ENCODE measurements around the gene KIF12. TPM values are rescaled to one million over a fixed set of nuclear protein-coding genes. Genes with fewer than 3 reads are reported as not detected.

The KIF12 gene
- total RNA-seq, 2 donors from 2014 or later: 0.09 TPM; not detected in 1

DNA sequence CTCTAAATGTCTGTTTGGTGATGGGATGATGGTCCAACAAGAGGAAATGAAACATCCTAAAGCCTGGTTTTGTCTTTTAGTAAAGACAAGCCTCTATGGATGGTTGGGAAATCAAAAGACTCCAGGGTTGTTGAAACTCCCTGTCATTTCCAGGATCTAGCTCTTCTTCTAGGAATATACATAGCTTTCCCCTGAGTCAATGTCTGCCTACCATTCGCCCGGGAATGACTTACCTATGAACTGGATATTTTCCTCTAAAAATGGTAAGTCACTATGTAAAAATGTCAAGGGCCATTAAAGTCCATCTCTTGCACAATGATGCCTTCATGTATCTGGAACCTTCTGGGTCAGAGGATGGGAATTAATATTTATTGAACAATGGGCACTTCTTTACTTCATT, 11.1 kb upstream of the KIF12 start:
- ATAC-seq (no peak), DNase-seq (no peak)
- intact Hi-C loops (cut with DNase I): no loop called here

GRCh38 chr9:114109124-114109523, 10.0 kb upstream of the KIF12 start:
- DNase-seq: no peak
- intact Hi-C loops (cut with DNase I): loop anchor here (2.0 to 5.0 kb wide), 4 partner anchors 40 to 178 kb away; no protein-coding TSS in a partner anchor
- no peak for ATAC-seq

DNA sequence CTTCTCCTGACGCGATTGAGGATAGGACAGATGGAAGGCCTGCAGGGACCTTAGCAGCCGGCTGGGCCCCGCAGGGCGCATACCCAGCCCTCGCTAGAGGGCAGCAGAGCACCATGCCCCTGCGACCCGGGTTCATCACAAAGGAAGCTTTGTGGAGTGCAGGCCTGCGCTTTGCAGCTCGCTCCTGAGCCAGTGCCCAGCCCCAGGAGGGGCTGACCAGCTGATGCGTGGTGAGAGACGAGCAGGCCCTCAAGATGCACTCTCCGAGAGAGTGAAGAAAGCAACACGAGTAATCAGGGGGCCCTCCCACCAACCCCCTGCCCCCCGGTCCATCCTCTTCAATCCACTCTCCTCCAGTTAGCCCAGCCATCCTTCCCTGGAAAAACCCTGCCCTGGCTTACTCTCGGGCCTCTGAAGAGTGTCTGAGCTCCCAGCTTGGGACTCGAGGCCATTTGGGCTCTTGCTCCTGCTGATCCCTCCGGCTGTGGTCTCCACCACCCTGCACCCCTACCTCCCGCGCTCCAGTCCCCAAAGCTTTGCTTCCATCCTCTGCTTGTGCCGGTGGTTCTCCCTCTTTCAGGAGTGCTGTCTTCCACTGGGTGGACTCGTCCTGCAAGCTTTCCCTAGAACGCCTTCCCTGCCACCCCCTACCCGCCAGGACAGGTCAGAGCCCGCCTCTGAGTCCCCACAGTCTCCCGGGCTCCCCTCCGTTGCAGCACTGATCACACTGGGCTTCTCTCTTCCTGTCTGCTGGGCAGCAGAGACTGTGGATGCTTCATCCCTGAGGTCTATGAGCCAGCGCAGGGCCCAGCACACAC, 9.1 kb upstream of the KIF12 start:
- intact Hi-C loops (cut with DNase I): loop anchor here (2.0 to 5.0 kb wide), 4 partner anchors 41 to 179 kb away; no protein-coding TSS in a partner anchor
- peak; percentile 95 to 97 for ATAC-seq
- DNase-seq: peak; percentile 82

GRCh38 chr9:114107286-114108001, 8.4 kb upstream of the KIF12 start:
- no peak for ATAC-seq
- intact Hi-C loops (cut with DNase I): loop anchor here (2.0 to 5.0 kb wide), 4 partner anchors 41 to 180 kb away; no protein-coding TSS in a partner anchor
- DNase-seq: no peak

DNA sequence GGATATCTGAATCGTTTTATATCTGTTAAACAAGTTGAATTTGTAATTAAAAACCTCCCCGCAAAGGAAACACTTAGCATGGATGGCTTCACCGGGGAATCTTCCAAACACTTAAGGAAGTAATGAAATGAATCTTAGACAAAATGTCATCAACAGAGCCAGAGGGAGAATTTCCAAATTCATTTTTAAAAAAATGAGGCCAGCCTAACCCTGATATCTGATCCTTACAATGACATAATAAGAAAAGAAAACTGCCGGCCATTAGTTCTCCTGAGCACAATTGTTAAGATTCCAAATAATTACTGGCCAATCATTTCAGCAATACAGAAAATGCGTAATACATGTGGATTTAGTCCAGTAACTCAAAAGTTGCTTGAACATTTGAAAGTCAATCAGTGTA, 6.1 kb upstream of the KIF12 start:
- intact Hi-C loops (cut with DNase I): loop anchor here (5.0 kb wide), 3 partner anchors 47 to 182 kb away; no protein-coding TSS in a partner anchor
- ATAC-seq (no peak), DNase-seq (no peak)

GRCh38 chr9:114102484-114102883, 3.4 kb upstream of the KIF12 start:
- ATAC-seq (no peak), DNase-seq (no peak)
- intact Hi-C loops (cut with DNase I): no loop called here

- ATAC-seq (no peak), DNase-seq (no peak)
- intact Hi-C loops (cut with DNase I): no loop called here
Measured at GRCh38 chr9:114100536-114100935, 1.4 kb upstream of the KIF12 start.

DNA sequence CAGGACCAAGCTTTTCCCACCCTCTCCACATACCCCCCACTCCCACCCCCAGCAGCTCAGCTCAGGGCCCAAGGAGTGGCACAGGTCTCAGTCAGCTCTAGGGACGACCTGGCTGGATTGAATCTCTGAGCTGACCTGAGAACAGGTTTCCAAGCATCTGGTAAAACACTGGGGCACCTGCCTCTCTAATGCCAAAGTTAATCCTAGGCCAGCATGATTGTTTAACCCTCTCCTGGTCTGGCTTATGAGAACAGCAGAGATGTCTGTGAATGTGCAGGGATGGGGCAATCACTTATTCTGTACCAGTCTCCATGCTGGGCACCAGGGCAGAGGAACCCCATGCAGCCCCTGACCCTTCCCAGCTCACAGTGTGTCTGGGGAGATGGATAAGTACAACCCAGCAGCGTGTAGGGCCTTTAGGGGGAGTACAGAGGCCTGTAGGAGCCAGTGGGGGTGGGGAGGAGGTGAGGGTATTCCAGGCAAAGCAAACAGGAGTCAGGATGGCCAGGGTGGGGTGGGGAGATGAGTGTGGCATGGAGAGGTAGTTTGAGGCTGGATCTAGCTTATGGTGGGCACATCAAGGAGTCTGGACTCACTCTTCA, 678 bp upstream of the KIF12 start:
- ATAC-seq: no peak
- DNase-seq: no peak
- intact Hi-C loops (cut with DNase I): loop anchor here in 1 of 2 donors (5.0 kb wide), 1 partner anchor 193 kb away; no protein-coding TSS in a partner anchor

- intact Hi-C loops (cut with DNase I): loop anchor here in 1 of 2 donors (5.0 kb wide), 1 partner anchor 194 kb away; no protein-coding TSS in a partner anchor
- ATAC-seq (peak; percentile 83 to 84), DNase-seq (peak; percentile 37)
Measured at GRCh38 chr9:114098021-114098935, 814 bp downstream of the KIF12 start.

DNA sequence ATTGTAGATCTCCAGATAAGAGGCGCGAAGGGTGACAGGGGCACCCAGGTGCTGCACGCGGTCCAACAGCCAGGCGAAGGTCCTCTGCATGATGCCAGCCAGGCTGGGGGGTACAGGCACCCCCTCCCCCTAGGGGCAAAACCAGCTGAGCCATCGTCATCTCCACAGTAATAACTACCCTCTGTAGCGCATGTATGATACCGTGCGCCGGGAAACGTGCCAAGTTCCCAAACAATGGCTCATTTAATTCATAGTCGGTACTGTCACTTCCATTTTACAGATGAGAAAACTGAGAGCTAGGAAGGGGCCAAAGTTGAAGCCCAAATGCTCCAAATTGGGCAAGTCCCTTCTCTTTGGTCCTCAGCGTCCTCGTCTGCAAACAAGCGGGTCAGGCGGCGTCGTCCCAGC, 1.5 kb downstream of the KIF12 start:
- intact Hi-C loops (cut with DNase I): loop anchor here in 1 of 2 donors (5.0 kb wide), 1 partner anchor 195 kb away; no protein-coding TSS in a partner anchor

GRCh38 chr9:114096866-114097612, 2.1 kb downstream of the KIF12 start:
- ATAC-seq: no peak
- intact Hi-C loops (cut with DNase I): loop anchor here in 1 of 2 donors (5.0 kb wide), 1 partner anchor 195 kb away; no protein-coding TSS in a partner anchor
- no peak for DNase-seq

More for the DNA sequence above, 1.5 kb downstream of the KIF12 start:
- no peak for ATAC-seq
- no peak for DNase-seq

DNA sequence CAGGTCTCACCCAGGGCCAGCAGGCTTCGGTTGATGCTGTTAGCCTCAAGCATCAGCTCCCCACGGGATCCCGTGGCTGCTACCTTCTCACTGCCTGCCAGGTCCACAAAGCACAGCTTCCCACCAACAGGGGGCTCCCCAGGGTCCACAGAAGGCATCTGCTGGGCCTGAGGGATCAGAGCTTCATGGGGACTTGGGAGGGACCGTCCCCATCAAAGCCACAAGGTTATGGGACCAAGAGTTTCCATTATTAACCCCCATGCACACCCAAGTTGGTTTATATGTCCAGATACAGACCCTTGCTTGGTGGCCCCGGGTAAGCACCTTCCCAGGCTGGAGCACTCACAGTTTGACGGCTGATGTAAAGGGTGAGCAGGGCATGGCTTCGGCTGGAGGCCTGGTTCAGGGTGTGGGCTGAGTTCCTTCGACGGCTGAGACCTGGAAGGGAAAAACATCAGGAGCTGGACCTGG, 3.0 kb downstream of the KIF12 start:
- DNase-seq: no peak
- intact Hi-C loops (cut with DNase I): loop anchor here in 1 of 2 donors (5.0 kb wide), 1 partner anchor 196 kb away; no protein-coding TSS in a partner anchor
- no peak for ATAC-seq

DNA sequence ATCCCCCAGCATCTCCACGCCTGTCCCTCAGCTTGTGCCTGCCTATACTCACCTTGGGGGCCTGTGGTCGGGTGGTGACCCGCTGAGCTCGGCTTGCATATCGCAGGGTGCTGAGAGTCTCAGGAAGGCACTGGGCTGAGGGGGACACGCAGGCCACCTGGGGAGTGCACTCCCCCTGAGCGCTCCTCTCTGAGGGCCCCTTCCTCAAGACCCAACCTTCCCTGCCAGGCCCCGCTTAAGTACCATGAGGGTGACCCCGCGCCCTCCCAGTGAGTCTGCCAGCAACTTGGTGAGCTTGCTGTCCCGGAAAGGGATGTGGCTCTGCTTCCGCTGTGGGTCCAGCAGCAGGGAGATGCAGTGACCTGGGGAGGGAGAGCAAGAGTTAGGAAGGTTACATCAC, 4.1 kb downstream of the KIF12 start:
- no peak for ATAC-seq
- intact Hi-C loops (cut with DNase I): loop anchor here in 1 of 2 donors (5.0 kb wide), 1 partner anchor 197 kb away; no protein-coding TSS in a partner anchor
- DNase-seq: no peak

- no peak for DNase-seq
- intact Hi-C loops (cut with DNase I): no loop called here
- no peak for ATAC-seq
Measured at GRCh38 chr9:114093761-114094505, 5.2 kb downstream of the KIF12 start.

DNA sequence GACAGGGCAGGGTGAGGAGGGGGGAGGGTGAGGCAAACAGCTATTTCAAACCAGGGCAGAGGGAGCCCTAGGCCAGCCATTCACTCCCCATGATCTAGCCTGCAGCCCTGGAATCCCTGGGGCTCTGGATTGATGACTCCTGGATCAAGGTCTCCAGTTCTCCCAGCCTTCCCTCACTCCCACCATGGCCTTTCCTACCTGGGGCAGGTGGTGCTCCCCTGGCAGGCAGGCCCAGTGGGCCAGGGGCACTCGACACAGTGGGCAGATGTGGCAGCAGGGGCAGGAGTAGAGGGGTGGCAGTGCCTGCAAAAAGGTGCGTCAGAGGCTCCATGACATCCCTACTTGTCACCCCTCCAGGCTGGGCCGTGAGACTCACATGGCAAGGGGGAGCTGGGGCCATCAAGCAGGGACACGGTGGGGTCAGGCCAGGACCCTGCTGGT, 6.0 kb downstream of the KIF12 start:
- no peak for DNase-seq
- intact Hi-C loops (cut with DNase I): no loop called here
- no peak for ATAC-seq

DNA sequence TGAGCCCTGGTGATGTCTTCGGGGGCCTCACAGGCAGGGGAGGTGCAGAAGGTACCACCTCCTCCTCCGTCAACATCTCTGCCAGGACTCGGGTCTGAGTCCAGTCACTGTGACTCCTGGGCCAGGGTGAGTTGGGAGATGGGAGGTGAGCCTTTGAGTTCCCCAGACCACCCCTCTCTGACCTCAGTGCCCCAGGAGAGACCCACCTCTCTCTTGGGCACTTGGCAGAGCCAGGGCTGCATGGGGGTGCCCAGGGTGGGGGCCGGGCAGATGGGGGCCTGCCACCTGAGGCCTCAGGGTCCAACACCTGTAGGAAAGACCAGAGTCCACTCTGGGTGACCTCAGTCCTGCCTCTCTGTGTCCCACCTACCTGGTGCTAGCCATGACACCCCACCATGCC, 6.8 kb downstream of the KIF12 start:
- DNase-seq (no peak), ATAC-seq (no peak)
- intact Hi-C loops (cut with DNase I): no loop called here

DNA sequence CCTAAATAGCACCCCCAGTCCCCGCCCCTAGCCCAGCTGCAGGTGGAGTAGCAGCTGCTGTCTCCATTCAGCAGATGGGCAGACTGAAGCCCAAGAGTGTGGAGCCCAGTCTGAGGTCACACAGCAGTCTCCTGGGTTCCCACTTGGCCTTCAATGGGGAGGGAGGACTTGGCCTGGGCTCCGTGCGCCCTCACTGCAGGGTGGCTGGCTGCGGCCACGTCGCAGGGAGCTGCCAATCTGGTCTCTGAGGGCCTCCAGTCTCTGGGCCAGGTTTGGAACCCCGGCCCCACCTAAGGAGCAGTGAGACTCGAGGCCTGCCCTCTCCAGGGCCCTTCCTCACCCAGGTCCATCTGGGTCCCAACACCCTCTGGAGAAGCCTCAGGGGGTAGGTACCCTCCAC, 7.4 kb downstream of the KIF12 start:
- no peak for ATAC-seq
- DNase-seq: no peak
- intact Hi-C loops (cut with DNase I): no loop called here

Data from left cardiac atrium (tissue), 4 donors.